ENCODE data around the gene AKAP7. TPM values are rescaled to one million over a fixed set of nuclear protein-coding genes. Genes with fewer than 3 reads are reported as not detected.

AKAP7 gene
- total RNA-seq, 6 donors from 2014 or later = 2.4 to 11.3 (median 7.1) TPM

GRCh38 chr6:131103296-131103695, 32.0 kb upstream of the AKAP7 start:
- no peak overlapping the region for H3K27ac ChIP-seq
- no peak for ATAC-seq (ENCODE audit: low FRiP score in 2 of 2)
- 86 to 95% methylated on average over 4 of the region's 4 CpGs for WGBS, 2 donors
- H3K9me3 ChIP-seq = no peaks in the 10 kb centered on the region
- H3K4me3 ChIP-seq = no peak overlapping the region
- H3K36me3 ChIP-seq = no peaks in the 10 kb centered on the region
- no peaks in the 10 kb centered on the region for H3K27me3 ChIP-seq
- H3K4me1 ChIP-seq = no peaks in the 10 kb centered on the region
- TF ChIP-seq EP300 (IDR thresholded peaks at IDR 0.05) (no peak), POLR2A (IDR thresholded peaks at IDR 0.05) (no peak), POLR2AphosphoS5 (IDR thresholded peaks at IDR 0.05) (no peak), CTCF (IDR thresholded peaks at IDR 0.05) (no peak)
- no peak for DNase-seq

GRCh38 chr6:131103901-131104300, 31.4 kb upstream of the AKAP7 start:
- Histone ChIP-seq H3K27ac (no peak overlapping the region), H3K4me1 (no peaks in the 10 kb centered on the region), H3K9me3 (no peaks in the 10 kb centered on the region), H3K27me3 (no peaks in the 10 kb centered on the region), H3K4me3 (no peak overlapping the region), H3K36me3 (no peaks in the 10 kb centered on the region)
- TF ChIP-seq EP300 (IDR thresholded peaks at IDR 0.05) (no peak), POLR2AphosphoS5 (IDR thresholded peaks at IDR 0.05) (no peak), POLR2A (IDR thresholded peaks at IDR 0.05) (no peak), CTCF (IDR thresholded peaks at IDR 0.05) (no peak)
- 100% methylated on average over 1 of the region's 1 CpG for WGBS, 2 donors
- ATAC-seq (ENCODE audit: low FRiP score in 2 of 2) = no peak
- DNase-seq = no peak

- Histone ChIP-seq H3K9me3 (no peaks in the 10 kb centered on the region), H3K27ac (no peak overlapping the region), H3K36me3 (no peaks in the 10 kb centered on the region), H3K4me3 (no peak overlapping the region), H3K4me1 (no peaks in the 10 kb centered on the region), H3K27me3 (no peaks in the 10 kb centered on the region)
- DNase-seq = no peak
- peak in 1 of 2 donors; percentile 79 for ATAC-seq (ENCODE audit: low FRiP score in 2 of 2)
- TF ChIP-seq CTCF (IDR thresholded peaks at IDR 0.05) = no peak
- TF ChIP-seq POLR2AphosphoS5 (IDR thresholded peaks at IDR 0.05) = no peak
- TF ChIP-seq EP300 (IDR thresholded peaks at IDR 0.05) = no peak
- TF ChIP-seq POLR2A (IDR thresholded peaks at IDR 0.05) = no peak
- 50 to 68% methylated on average over 1 of the region's 1 CpG for WGBS, 2 donors
Observed at GRCh38 chr6:131107151-131107550, 28.1 kb upstream of the AKAP7 start.

GRCh38 chr6:131112249-131112648, 23.0 kb upstream of the AKAP7 start:
- Histone ChIP-seq H3K4me1 (peaks cover 0 to 6% (median 0%) of the 10 kb centered on the region in 4 donors), H3K27me3 (no peaks in the 10 kb centered on the region), H3K9me3 (no peaks in the 10 kb centered on the region), H3K36me3 (no peaks in the 10 kb centered on the region), H3K27ac (no peak overlapping the region), H3K4me3 (no peak overlapping the region)
- ATAC-seq (ENCODE audit: low FRiP score in 2 of 2) = no peak
- WGBS, 2 donors = 55 to 64% methylated on average over 1 of the region's 1 CpG
- TF ChIP-seq CTCF (IDR thresholded peaks at IDR 0.05) (no peak), POLR2AphosphoS5 (IDR thresholded peaks at IDR 0.05) (no peak), EP300 (IDR thresholded peaks at IDR 0.05) (no peak), POLR2A (IDR thresholded peaks at IDR 0.05) (no peak)
- DNase-seq = no peak

- ATAC-seq (ENCODE audit: low FRiP score in 2 of 2) (no peak), DNase-seq (no peak)
- no peak overlapping the region for H3K4me3 ChIP-seq
- WGBS, 2 donors = 79 to 94% methylated on average over 1 of the region's 1 CpG
- no peaks in the 10 kb centered on the region for H3K36me3 ChIP-seq
- no peaks in the 10 kb centered on the region for H3K27me3 ChIP-seq
- TF ChIP-seq CTCF (IDR thresholded peaks at IDR 0.05) = no peak
- TF ChIP-seq POLR2AphosphoS5 (IDR thresholded peaks at IDR 0.05) = no peak
- TF ChIP-seq POLR2A (IDR thresholded peaks at IDR 0.05) = no peak
- peaks cover 0 to 6% (median 0%) of the 10 kb centered on the region in 4 donors for H3K4me1 ChIP-seq
- no peak overlapping the region for H3K27ac ChIP-seq
- no peaks in the 10 kb centered on the region for H3K9me3 ChIP-seq
Observed at GRCh38 chr6:131115651-131116050, 19.6 kb upstream of the AKAP7 start.
